ENCODE data around the gene SUMO2.
A peak's percentile ranks its signal among the peaks of the same experiment; 100 is the strongest.

SUMO2 gene

GRCh38 chr17:75205793-75206163 is 23.0 kb upstream of the SUMO2 start:
- TF ChIP-seq RAD21 (IDR thresholded peaks at IDR 0.05; ENCODE audit: low read depth) = no peak
- no peak for TF ChIP-seq YY1 (IDR thresholded peaks at IDR 0.05; ENCODE audit: low read depth)
- 0 out of 2 replicates have a peak, but pooled peaks have one; percentile 20 for TF ChIP-seq ZBTB7A (IDR thresholded peaks at IDR 0.05; ENCODE audit: low read depth)
- TF ChIP-seq CEBPB (IDR thresholded peaks at IDR 0.05) = no peak

DNA sequence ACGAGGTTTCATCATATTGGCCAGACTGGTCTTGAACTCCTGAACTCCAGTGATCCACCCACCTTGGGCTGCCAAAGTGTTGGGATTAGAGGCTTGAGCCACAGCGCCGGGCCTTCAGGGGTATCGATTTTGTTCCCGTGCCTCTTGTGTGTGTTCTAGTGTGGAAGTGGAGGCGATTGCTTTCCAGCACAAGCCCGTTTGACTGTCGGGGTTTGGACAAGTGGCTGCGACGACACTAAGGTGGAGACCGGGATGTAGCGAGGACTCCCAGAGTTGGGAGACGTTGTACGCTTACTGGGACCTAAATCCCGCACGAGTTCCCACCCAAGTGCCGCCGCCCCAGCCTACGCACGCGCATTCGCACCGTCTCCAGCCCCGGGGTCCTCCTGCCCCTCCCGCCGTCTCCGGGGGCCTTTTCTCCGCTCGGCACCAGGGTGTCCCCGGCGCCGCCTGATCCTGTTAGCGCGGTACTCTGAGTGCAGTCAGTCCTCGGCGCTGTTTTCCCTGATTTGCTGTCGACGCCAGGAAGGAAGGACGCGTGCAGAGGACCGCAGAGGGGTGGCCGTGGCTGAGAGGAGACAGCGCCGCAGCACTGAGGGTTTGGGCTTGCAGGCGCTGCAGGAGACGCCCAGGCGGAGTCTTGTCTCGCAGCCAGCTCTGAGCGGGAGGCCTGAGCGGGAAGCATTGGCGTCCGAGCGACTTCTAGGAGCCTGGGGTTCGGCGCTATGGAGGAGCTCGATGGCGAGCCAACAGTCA is 22.5 kb upstream of the SUMO2 start, which contains the start of gene NUP85:
TSS of gene NUP85 (plus strand) at position 643 of the 756 bp plus-strand sequence. CDS start at position 726, 83 bp downstream.
- TF ChIP-seq TEAD4 (IDR thresholded peaks at IDR 0.05) (peak; percentile 11; the same call in 1 of the 2 replicates), TCF12 (IDR thresholded peaks at IDR 0.05; ENCODE audit: low read depth) (peak; percentile 54; the same call in 1 of the 2 replicates), NFIC (IDR thresholded peaks at IDR 0.05) (peak; percentile 95), MAX (IDR thresholded peaks at IDR 0.05) (peak; percentile 96), YY1 (IDR thresholded peaks at IDR 0.05; ENCODE audit: low read depth) (peak; percentile 62), ZBTB7A (IDR thresholded peaks at IDR 0.05; ENCODE audit: low read depth) (peak; percentile 58), FOXM1 (IDR thresholded peaks at IDR 0.05; ENCODE audit: borderline replicate concordance, low read depth) (no peak; the same call in 1 of the 2 replicates), EGR1 (IDR thresholded peaks at IDR 0.05) (peak; percentile 20; the same call in 1 of the 2 replicates), RAD21 (IDR thresholded peaks at IDR 0.05; ENCODE audit: low read depth) (no peak), CREB1 (IDR thresholded peaks at IDR 0.05; ENCODE audit: low read depth) (no peak), TAF1 (IDR thresholded peaks at IDR 0.05; ENCODE audit: low read depth) (peak; percentile 81), CEBPB (IDR thresholded peaks at IDR 0.05) (no peak; the same call in 1 of the 2 replicates), EP300 (IDR thresholded peaks at IDR 0.05; ENCODE audit: borderline replicate concordance) (0 out of 2 replicates have a peak, but pooled peaks have one; percentile 13)
- TF ChIP-seq, protein P1, sequence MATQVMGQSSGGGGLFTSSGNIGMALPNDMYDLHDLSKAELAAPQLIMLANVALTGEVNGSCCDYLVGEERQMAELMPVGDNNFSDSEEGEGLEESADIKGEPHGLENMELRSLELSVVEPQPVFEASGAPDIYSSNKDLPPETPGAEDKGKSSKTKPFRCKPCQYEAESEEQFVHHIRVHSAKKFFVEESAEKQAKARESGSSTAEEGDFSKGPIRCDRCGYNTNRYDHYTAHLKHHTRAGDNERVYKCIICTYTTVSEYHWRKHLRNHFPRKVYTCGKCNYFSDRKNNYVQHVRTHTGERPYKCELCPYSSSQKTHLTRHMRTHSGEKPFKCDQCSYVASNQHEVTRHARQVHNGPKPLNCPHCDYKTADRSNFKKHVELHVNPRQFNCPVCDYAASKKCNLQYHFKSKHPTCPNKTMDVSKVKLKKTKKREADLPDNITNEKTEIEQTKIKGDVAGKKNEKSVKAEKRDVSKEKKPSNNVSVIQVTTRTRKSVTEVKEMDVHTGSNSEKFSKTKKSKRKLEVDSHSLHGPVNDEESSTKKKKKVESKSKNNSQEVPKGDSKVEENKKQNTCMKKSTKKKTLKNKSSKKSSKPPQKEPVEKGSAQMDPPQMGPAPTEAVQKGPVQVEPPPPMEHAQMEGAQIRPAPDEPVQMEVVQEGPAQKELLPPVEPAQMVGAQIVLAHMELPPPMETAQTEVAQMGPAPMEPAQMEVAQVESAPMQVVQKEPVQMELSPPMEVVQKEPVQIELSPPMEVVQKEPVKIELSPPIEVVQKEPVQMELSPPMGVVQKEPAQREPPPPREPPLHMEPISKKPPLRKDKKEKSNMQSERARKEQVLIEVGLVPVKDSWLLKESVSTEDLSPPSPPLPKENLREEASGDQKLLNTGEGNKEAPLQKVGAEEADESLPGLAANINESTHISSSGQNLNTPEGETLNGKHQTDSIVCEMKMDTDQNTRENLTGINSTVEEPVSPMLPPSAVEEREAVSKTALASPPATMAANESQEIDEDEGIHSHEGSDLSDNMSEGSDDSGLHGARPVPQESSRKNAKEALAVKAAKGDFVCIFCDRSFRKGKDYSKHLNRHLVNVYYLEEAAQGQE (IDR thresholded peaks at IDR 0.05; ENCODE audit: low read depth) = no peak
- TF ChIP-seq, protein P2, sequence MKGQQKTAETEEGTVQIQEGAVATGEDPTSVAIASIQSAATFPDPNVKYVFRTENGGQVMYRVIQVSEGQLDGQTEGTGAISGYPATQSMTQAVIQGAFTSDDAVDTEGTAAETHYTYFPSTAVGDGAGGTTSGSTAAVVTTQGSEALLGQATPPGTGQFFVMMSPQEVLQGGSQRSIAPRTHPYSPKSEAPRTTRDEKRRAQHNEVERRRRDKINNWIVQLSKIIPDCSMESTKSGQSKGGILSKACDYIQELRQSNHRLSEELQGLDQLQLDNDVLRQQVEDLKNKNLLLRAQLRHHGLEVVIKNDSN (IDR thresholded peaks at IDR 0.05) = no peak; the same call in 1 of the 2 replicates

- no peak for TF ChIP-seq CREB1 (IDR thresholded peaks at IDR 0.05; ENCODE audit: low read depth)
- TF ChIP-seq FOXM1 (IDR thresholded peaks at IDR 0.05; ENCODE audit: borderline replicate concordance, low read depth) = no peak
- no peak for TF ChIP-seq TCF12 (IDR thresholded peaks at IDR 0.05; ENCODE audit: low read depth)
- TF ChIP-seq TEAD4 (IDR thresholded peaks at IDR 0.05) = no peak
- TF ChIP-seq, protein P2 (IDR thresholded peaks at IDR 0.05) = no peak
- no peak for TF ChIP-seq EP300 (IDR thresholded peaks at IDR 0.05; ENCODE audit: borderline replicate concordance)
- TF ChIP-seq ZBTB7A (IDR thresholded peaks at IDR 0.05; ENCODE audit: low read depth) = no peak
- TF ChIP-seq EGR1 (IDR thresholded peaks at IDR 0.05) = no peak
- no peak for TF ChIP-seq NFIC (IDR thresholded peaks at IDR 0.05)
- TF ChIP-seq MAX (IDR thresholded peaks at IDR 0.05) = no peak
Measured at GRCh38 chr17:75199886-75200618, 17.3 kb upstream of the SUMO2 start.

- TF ChIP-seq TAF1 (IDR thresholded peaks at IDR 0.05; ENCODE audit: low read depth) (no peak), CREB1 (IDR thresholded peaks at IDR 0.05; ENCODE audit: low read depth) (no peak), FOXM1 (IDR thresholded peaks at IDR 0.05; ENCODE audit: borderline replicate concordance, low read depth) (no peak), EP300 (IDR thresholded peaks at IDR 0.05; ENCODE audit: borderline replicate concordance) (no peak)
- TF ChIP-seq, protein P1 (IDR thresholded peaks at IDR 0.05; ENCODE audit: low read depth) = no peak
Measured at GRCh38 chr17:75194879-75195278, 12.1 kb upstream of the SUMO2 start.

GRCh38 chr17:75191584-75191983 is 8.8 kb upstream of the SUMO2 start:
- no peak for TF ChIP-seq TCF12 (IDR thresholded peaks at IDR 0.05; ENCODE audit: low read depth)
- no peak for TF ChIP-seq CREB1 (IDR thresholded peaks at IDR 0.05; ENCODE audit: low read depth)
- TF ChIP-seq TEAD4 (IDR thresholded peaks at IDR 0.05) = no peak
- no peak for TF ChIP-seq EP300 (IDR thresholded peaks at IDR 0.05; ENCODE audit: borderline replicate concordance)
- TF ChIP-seq FOXM1 (IDR thresholded peaks at IDR 0.05; ENCODE audit: borderline replicate concordance, low read depth) = no peak

All from Ishikawa (cell line).